ENCODE results near the gene NCAPH2. TPM values are rescaled to one million over a fixed set of nuclear protein-coding genes. Genes with fewer than 3 reads are reported as not detected.
A peak's percentile ranks its signal among the peaks of the same experiment; 100 is the strongest.

NCAPH2 gene
- total and polyA plus RNA-seq, 12 donors: 13.8 to 90.5 (median 32.6) TPM

- DNase-seq: no peak
- Histone ChIP-seq H3K4me3 (no peak overlapping the region), H3K9me3 (replicated peaks in 1 of 3) (no peaks in the 10 kb centered on the region), H3K4me1 (replicated peaks in 1 of 2) (no peaks in the 10 kb centered on the region), H3K27ac (no peak overlapping the region), H3K27me3 (no peaks in the 10 kb centered on the region), H3K36me3 (replicated peaks in 1 of 2) (no peaks in the 10 kb centered on the region)
- 81 to 88% (median 86%) methylated on average over 5 of the region's 5 CpGs for WGBS, 4 donors
- intact Hi-C loops (cut with DNase I): no loop called here
- TF ChIP-seq CTCF (IDR thresholded peaks at IDR 0.05) (no peak), POLR2A (IDR thresholded peaks at IDR 0.05) (no peak)
Measured at GRCh38 chr22:50556703-50557102, 48.7 kb downstream of the NCAPH2 start.

- TF ChIP-seq POLR2A (IDR thresholded peaks at IDR 0.05) (no peak), CTCF (IDR thresholded peaks at IDR 0.05) (no peak)
- Histone ChIP-seq H3K4me3 (no peak overlapping the region), H3K4me1 (replicated peaks in 1 of 2) (peaks cover 6 to 8% of the 10 kb centered on the region in 2 donors), H3K36me3 (replicated peaks in 1 of 2) (no peaks in the 10 kb centered on the region), H3K27ac (no peak overlapping the region), H3K9me3 (replicated peaks in 1 of 3) (no peaks in the 10 kb centered on the region), H3K27me3 (no peaks in the 10 kb centered on the region)
- WGBS, 4 donors: 78 to 90% (median 86%) methylated on average over 3 of the region's 3 CpGs
- intact Hi-C loops (cut with DNase I): no loop called here
- DNase-seq: no peak
Measured at GRCh38 chr22:50560034-50560433, 52.0 kb downstream of the NCAPH2 start.

GRCh38 chr22:50561401-50562358 is 53.7 kb downstream of the NCAPH2 start:
- H3K4me1 ChIP-seq (replicated peaks in 1 of 2): peaks cover 6 to 8% of the 10 kb centered on the region in 2 donors
- TF ChIP-seq POLR2A (IDR thresholded peaks at IDR 0.05): no peak
- TF ChIP-seq CTCF (IDR thresholded peaks at IDR 0.05): no peak
- no peaks in the 10 kb centered on the region for H3K9me3 ChIP-seq (replicated peaks in 1 of 3)
- intact Hi-C loops (cut with DNase I): no loop called here
- no peaks in the 10 kb centered on the region for H3K36me3 ChIP-seq (replicated peaks in 1 of 2)
- no peak overlapping the region for H3K27ac ChIP-seq
- no peak overlapping the region for H3K4me3 ChIP-seq
- H3K27me3 ChIP-seq: no peaks in the 10 kb centered on the region
- DNase-seq: peak in 1 of 7 donors; percentile 24
- 81 to 88% (median 85%) methylated on average over 18 to 21 of the region's 34 CpGs for WGBS, 4 donors

DNA sequence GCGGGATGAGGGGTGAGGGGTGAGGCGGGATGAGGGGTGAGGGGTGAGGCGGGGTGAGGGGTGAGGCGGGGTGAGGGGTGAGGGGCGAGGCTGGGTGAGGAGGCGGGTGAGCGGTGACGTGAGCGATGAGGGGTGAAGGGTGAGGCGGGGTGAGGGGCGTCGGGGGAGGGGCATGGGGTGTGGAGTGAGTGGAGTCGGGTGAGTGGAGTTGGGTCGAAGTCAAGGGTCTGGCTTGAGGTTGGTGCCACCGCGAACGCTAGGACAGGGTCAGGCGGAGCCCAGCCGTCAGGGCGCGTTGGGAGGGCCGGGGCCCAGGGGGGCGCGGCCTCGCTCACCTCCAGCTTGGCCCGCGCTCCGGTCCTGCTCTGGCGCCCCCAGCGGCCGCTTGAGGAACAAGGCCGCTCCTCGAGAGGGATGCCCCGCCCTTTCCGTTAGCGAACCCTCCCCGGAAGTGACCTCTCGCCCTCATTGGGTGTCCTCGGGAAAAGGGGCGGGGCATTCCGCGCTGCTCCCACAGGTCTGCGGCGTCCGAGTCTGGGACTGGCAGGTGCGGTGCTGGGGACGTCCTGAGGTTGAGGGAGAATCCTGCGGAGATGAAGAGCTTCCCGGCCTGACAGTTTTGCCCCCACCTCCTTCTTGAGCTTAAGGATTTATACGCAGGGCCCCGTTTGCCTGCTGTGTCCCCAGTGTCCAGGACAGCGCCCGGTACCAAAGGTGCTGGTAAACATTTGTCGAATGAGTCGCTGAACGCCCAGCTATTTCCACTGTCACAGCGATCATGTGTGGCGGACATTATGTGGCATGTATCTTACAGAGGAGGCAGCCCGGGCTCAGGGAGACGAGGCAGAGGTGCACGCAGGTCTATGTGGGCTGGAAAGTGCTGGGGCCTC is 54.7 kb downstream of the NCAPH2 start, which contains the start of gene SYCE3:
SYCE3 (minus strand) TSS at position 397 of the 890 bp plus-strand sequence. CDS start 6,514 bp downstream, outside the sequence.
- peaks cover 6 to 8% of the 10 kb centered on the region in 2 donors for H3K4me1 ChIP-seq (replicated peaks in 1 of 2)
- TF ChIP-seq CTCF (IDR thresholded peaks at IDR 0.05): peak; percentile 74 to 97 (median 96)
- TF ChIP-seq POLR2A (IDR thresholded peaks at IDR 0.05): peak in 1 of 2 donors; percentile 85
- 3 to 9% (median 5%) methylated on average over 21 to 59 of the region's 61 CpGs for WGBS, 4 donors
- no peaks in the 10 kb centered on the region for H3K36me3 ChIP-seq (replicated peaks in 1 of 2)
- H3K27ac ChIP-seq: peak within 1 kb of the TSS in 4 of 5 donors; percentile 42 to 79 (median 66)
- peak within 1 kb of the TSS; percentile 13 to 74 (median 44) for H3K4me3 ChIP-seq
- intact Hi-C loops (cut with DNase I): no loop called here
- DNase-seq: peak; percentile 97 to 99 (median 98)
- no peaks in the 10 kb centered on the region for H3K27me3 ChIP-seq
- H3K9me3 ChIP-seq (replicated peaks in 1 of 3): no peaks in the 10 kb centered on the region
